ENCODE data around the gene MTHFD1L. TPM values are rescaled to one million over a fixed set of nuclear protein-coding genes. Genes with fewer than 3 reads are reported as not detected.

The MTHFD1L gene
- total RNA-seq, 1 experiment from 2014 or later = 47.8 TPM

DNA sequence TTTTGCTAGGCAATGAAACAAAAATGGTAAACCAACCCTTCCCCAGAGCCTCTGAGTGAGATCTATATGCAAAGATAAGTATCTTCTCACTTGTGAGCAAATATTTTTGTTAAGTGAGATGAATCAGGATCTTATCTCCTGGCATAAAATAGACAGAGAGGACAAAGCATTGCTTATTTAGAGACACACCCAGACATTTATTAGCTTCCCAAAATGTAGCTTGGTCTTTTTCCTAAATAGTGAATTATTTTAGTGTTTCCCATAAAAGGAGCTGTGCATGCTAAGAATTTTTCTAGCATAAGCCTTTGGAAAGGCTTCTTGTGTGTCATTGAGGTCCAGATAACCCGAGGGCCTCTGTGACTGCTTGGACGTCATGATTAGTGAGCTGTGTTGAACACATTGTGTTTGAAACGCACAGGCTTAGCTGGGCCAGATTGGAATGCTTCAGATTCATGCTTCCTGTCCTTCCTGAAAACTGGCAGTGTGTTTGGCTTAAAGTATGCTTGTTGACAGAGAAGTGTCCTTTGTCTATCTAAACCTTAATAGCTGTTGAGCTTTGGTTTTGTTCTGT, 16.5 kb downstream of the MTHFD1L start:
- no peak overlapping the region for H3K4me3 Mint-ChIP-seq (ENCODE audit: low read depth, unreplicated experiment)
- TF ChIP-seq, protein P1, sequence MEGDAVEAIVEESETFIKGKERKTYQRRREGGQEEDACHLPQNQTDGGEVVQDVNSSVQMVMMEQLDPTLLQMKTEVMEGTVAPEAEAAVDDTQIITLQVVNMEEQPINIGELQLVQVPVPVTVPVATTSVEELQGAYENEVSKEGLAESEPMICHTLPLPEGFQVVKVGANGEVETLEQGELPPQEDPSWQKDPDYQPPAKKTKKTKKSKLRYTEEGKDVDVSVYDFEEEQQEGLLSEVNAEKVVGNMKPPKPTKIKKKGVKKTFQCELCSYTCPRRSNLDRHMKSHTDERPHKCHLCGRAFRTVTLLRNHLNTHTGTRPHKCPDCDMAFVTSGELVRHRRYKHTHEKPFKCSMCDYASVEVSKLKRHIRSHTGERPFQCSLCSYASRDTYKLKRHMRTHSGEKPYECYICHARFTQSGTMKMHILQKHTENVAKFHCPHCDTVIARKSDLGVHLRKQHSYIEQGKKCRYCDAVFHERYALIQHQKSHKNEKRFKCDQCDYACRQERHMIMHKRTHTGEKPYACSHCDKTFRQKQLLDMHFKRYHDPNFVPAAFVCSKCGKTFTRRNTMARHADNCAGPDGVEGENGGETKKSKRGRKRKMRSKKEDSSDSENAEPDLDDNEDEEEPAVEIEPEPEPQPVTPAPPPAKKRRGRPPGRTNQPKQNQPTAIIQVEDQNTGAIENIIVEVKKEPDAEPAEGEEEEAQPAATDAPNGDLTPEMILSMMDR (IDR thresholded peaks at IDR 0.05; ENCODE audit: unreplicated experiment) = no peak
- CTCF ChIA-PET = no interaction called here
- H3K36me3 Mint-ChIP-seq (ENCODE audit: insufficient read depth, unreplicated experiment) = peaks cover 35% of the 10 kb centered on the region
- H3K27me3 Mint-ChIP-seq (ENCODE audit: unreplicated experiment) = no peaks in the 10 kb centered on the region
- peak; percentile 7 for DNase-seq
- H3K9me3 Mint-ChIP-seq (ENCODE audit: low read depth, unreplicated experiment) = no peaks in the 10 kb centered on the region
- intact Hi-C loops (cut with micrococcal nuclease; ENCODE audit: unreplicated experiment) = no loop called here
- no TSS peak for BruUV-seq (replicated peaks)
- H3K4me1 Mint-ChIP-seq (ENCODE audit: low read depth, unreplicated experiment) = peaks cover 11% of the 10 kb centered on the region
- H3K27ac Mint-ChIP-seq (ENCODE audit: unreplicated experiment) = no peak overlapping the region

DNA sequence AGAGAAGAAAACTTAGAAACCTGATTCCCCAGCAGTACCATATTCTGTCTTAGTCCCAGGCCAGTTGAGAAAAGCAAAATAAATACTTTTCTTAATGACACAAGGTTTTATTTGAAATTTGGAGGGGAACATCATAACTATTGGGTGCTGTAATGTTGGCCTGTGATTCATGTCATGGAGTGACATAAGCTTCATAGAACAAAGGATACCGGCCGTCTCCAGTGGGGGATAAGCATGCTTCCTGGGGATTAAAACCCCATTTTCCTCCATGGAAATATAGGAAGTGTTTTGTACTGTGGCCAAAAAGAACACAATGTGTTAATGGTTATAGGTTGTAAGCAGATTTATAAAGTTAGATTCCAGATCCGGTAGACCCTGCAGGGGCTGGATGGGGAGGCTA, 18.0 kb downstream of the MTHFD1L start:
- no peak overlapping the region for H3K27ac Mint-ChIP-seq (ENCODE audit: unreplicated experiment)
- DNase-seq = no peak
- CTCF ChIA-PET = no interaction called here
- intact Hi-C loops (cut with micrococcal nuclease; ENCODE audit: unreplicated experiment) = no loop called here
- TF ChIP-seq, protein P1 (IDR thresholded peaks at IDR 0.05; ENCODE audit: unreplicated experiment) = no peak
- no TSS peak for BruUV-seq (replicated peaks)
- H3K4me1 Mint-ChIP-seq (ENCODE audit: low read depth, unreplicated experiment) = no peaks in the 10 kb centered on the region
- H3K9me3 Mint-ChIP-seq (ENCODE audit: low read depth, unreplicated experiment) = no peaks in the 10 kb centered on the region
- no peaks in the 10 kb centered on the region for H3K27me3 Mint-ChIP-seq (ENCODE audit: unreplicated experiment)
- peaks cover 34% of the 10 kb centered on the region for H3K36me3 Mint-ChIP-seq (ENCODE audit: insufficient read depth, unreplicated experiment)
- H3K4me3 Mint-ChIP-seq (ENCODE audit: low read depth, unreplicated experiment) = no peak overlapping the region

DNA sequence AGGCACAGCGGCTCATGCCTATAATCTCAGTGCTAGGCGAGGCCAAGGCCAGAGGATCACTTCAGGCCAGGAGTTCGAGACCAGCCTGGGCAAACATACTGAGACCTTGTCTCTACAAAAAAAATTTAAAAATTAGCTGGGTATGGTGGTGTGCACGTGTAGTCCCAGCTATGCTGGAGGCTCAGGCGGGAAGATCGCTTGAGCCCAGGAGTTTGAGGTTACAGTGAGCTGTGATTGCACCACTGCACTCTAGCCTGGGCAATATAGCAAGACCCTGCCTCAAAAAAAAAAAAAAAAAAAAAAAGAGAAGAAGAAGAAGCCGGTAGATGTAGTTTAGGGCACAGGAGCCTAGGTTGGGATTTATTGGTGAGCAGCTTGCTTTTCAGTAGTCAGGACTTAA, 20.7 kb downstream of the MTHFD1L start:
- H3K4me1 Mint-ChIP-seq (ENCODE audit: low read depth, unreplicated experiment) = no peaks in the 10 kb centered on the region
- H3K27ac Mint-ChIP-seq (ENCODE audit: unreplicated experiment) = no peak overlapping the region
- H3K4me3 Mint-ChIP-seq (ENCODE audit: low read depth, unreplicated experiment) = no peak overlapping the region
- intact Hi-C loops (cut with micrococcal nuclease; ENCODE audit: unreplicated experiment) = no loop called here
- H3K27me3 Mint-ChIP-seq (ENCODE audit: unreplicated experiment) = no peaks in the 10 kb centered on the region
- no TSS peak for BruUV-seq (replicated peaks)
- H3K36me3 Mint-ChIP-seq (ENCODE audit: insufficient read depth, unreplicated experiment) = peaks cover 34% of the 10 kb centered on the region
- no peaks in the 10 kb centered on the region for H3K9me3 Mint-ChIP-seq (ENCODE audit: low read depth, unreplicated experiment)
- TF ChIP-seq, protein P1 (IDR thresholded peaks at IDR 0.05; ENCODE audit: unreplicated experiment) = no peak
- DNase-seq = no peak
- CTCF ChIA-PET = no interaction called here

DNA sequence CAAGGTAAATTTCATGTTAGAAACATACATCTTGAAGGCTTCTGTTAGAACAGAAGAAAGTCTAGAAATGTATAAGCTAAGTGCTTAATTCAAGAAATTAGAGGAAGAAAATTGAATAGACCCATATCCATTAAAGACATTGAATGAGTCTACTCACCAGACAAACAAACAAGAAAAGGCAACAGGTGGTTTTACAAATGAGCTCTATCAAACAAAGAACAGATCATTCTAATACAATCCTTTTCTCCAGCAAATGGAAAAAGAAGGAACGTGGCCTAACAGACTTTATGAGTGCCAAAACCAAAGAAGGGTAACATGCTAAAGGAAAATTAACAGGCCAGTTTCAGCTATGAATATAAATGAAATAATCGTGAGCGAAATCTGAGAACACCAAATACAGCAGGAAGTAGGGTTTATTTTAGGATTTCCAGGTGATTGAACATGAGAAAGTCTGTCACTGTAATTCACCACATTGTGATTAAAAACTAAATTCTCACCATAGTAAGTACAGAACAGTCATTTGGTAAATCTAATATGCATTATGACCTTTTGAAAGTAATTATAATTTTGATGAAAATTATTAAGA, 22.6 kb downstream of the MTHFD1L start:
- Mint-ChIP-seq H3K4me1 (ENCODE audit: low read depth, unreplicated experiment) (no peaks in the 10 kb centered on the region), H3K36me3 (ENCODE audit: insufficient read depth, unreplicated experiment) (peaks cover 39% of the 10 kb centered on the region), H3K27me3 (ENCODE audit: unreplicated experiment) (no peaks in the 10 kb centered on the region), H3K9me3 (ENCODE audit: low read depth, unreplicated experiment) (no peaks in the 10 kb centered on the region), H3K4me3 (ENCODE audit: low read depth, unreplicated experiment) (no peak overlapping the region), H3K27ac (ENCODE audit: unreplicated experiment) (no peak overlapping the region)
- TF ChIP-seq, protein P1 (IDR thresholded peaks at IDR 0.05; ENCODE audit: unreplicated experiment) = no peak
- intact Hi-C loops (cut with micrococcal nuclease; ENCODE audit: unreplicated experiment) = no loop called here
- CTCF ChIA-PET = no interaction called here
- DNase-seq = no peak
- BruUV-seq (replicated peaks) = no TSS peak

Data from Calu3 (cell line).